NT2/D1 (cell line): ENCODE data around the gene FGF11.

Source experiments
- DNase-seq: peaks from one replicate; pipeline ENCODE4 v3.0.0-alpha.2; 2011; ENCODE audit warnings: low read depth, low spot score
- H3K27me3 ChIP-seq: 2 replicates; pipeline ENCODE4 v1.6.0; 2011; ENCODE audit warnings: mild to moderate bottlenecking; ENCODE audit not compliant: insufficient read length, insufficient read depth
- H3K36me3 ChIP-seq: 2 replicates; pipeline ENCODE4 v1.6.1; 2011; ENCODE audit warnings: mild to moderate bottlenecking, low read length, mixed read lengths; ENCODE audit not compliant: insufficient read depth, insufficient read length
- H3K4me1 ChIP-seq: 2 replicates; pipeline ENCODE4 v1.5.1; 2011; ENCODE audit not compliant: insufficient read depth, insufficient read length
- H3K4me3 ChIP-seq: 2 replicates; pipeline ENCODE4 v1.5.1; 2011; ENCODE audit warnings: low read depth; ENCODE audit not compliant: insufficient read length
- H3K9ac ChIP-seq: 2 replicates; pipeline ENCODE4 v1.6.0; 2011; ENCODE audit warnings: low read depth; ENCODE audit not compliant: insufficient read length
- H3K9me3 ChIP-seq: 2 replicates; pipeline ENCODE4 v1.5.1; 2011; ENCODE audit warnings: mild to moderate bottlenecking, low read length; ENCODE audit not compliant: insufficient read depth
- SUZ12 ChIP-seq: IDR thresholded peaks from 2 replicates; pipeline ENCODE4 v1.6.1; 2011; ENCODE audit not compliant: insufficient read length, insufficient read depth; ENCODE audit errors: extremely low read depth
- YY1 ChIP-seq: IDR thresholded peaks from 2 replicates; pipeline ENCODE4 v1.6.1; 2011; ENCODE audit not compliant: insufficient read length, insufficient read depth
- ZNF274 ChIP-seq: IDR thresholded peaks from 2 replicates; pipeline ENCODE4 v1.6.1; 2011; ENCODE audit warnings: mild to moderate bottlenecking, low read depth, low read length

Gene FGF11

GRCh38 chr17:7394452-7395191, 44.7 kb upstream of the FGF11 start, which contains the start of gene PLSCR3:
PLSCR3 (minus strand) TSS chr17:7394525; CDS start chr17:7394110, 415 bp downstream.
- Histone ChIP-seq H3K36me3 (peaks cover 30% of the 10 kb centered on the region), H3K9me3 (no peaks in the 10 kb centered on the region), H3K9ac (peak within 1 kb of the TSS; percentile 76), H3K4me1 (peaks cover 9% of the 10 kb centered on the region), H3K27me3 (no peaks in the 10 kb centered on the region), H3K4me3 (peak within 1 kb of the TSS; percentile 58)
- TF ChIP-seq SUZ12 (no peak), YY1 (no peak), ZNF274 (no peak)
- DNase-seq: peak; percentile 67

GRCh38 chr17:7396147-7396546, 43.2 kb upstream of the FGF11 start:
- Histone ChIP-seq H3K36me3 (peaks cover 15% of the 10 kb centered on the region), H3K27me3 (no peaks in the 10 kb centered on the region), H3K9me3 (no peaks in the 10 kb centered on the region), H3K9ac (no peak overlapping the region), H3K4me1 (peaks cover 1% of the 10 kb centered on the region), H3K4me3 (no peak overlapping the region)
- DNase-seq: no peak
- TF ChIP-seq ZNF274 (no peak), SUZ12 (no peak), YY1 (no peak)

- Histone ChIP-seq H3K4me3 (no peak overlapping the region), H3K36me3 (peaks cover 7% of the 10 kb centered on the region), H3K27me3 (no peaks in the 10 kb centered on the region), H3K4me1 (no peaks in the 10 kb centered on the region), H3K9me3 (no peaks in the 10 kb centered on the region), H3K9ac (no peak overlapping the region)
- no peak for DNase-seq
- TF ChIP-seq SUZ12: no peak
- TF ChIP-seq ZNF274: no peak
- no peak for TF ChIP-seq YY1
These were observed 40.7 kb upstream of the FGF11 start for GRCh38 chr17:7398612-7399011.

DNA sequence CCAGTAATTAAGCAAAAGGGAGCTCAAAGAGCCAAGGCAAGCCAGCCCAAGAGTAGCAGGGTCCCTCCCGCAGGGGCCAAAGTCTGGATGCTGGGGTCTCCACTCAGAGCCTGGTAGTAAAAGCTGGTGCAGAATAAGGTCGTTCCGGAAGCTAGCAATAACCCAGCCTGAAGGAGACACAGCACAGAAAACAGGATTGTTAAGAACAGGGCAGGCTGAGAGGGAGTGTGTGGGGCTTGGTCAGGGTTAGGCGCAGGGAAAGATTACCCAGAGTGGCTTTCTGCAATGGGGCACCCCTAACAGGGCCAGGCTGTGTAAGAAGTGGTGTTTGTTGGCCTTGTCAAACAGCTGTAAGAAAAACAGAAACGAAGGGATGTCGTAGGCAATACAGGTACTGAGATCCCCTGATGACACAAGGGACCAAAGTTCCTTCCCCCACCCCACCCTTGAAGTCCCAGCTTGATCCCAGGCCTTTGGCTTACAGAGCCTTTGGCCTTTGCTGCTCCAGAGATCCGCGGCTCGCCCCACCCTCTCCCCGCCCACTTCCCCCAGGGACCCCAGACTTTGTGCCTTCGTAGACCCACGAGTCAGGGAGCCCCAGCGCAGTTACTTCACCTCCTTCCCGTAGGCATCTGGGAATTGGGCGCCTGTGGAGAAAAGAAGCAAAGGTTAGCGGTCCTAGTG, 36.1 kb upstream of the FGF11 start:
- Histone ChIP-seq H3K4me3 (peak overlapping the region; percentile 68), H3K36me3 (peaks cover 7% of the 10 kb centered on the region), H3K9ac (peak overlapping the region; percentile 90), H3K27me3 (no peaks in the 10 kb centered on the region), H3K4me1 (no peaks in the 10 kb centered on the region), H3K9me3 (no peaks in the 10 kb centered on the region)
- TF ChIP-seq YY1 (no peak), SUZ12 (no peak), ZNF274 (no peak)
- no peak for DNase-seq

DNA sequence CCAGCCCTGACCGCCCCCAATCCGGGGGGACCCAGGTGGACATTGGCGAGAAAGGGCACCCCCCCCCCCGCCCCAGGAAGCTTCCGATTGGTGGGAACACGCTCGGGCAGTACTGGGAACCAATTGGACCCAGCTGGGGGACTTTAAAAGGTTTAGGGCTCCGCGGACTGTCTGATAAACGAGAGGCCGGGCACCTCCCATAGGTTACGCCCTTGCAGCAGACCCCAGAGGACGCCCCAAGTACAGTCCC, 35.7 kb upstream of the FGF11 start:
- peak overlapping the region; percentile 90 for H3K9ac ChIP-seq
- no peaks in the 10 kb centered on the region for H3K27me3 ChIP-seq
- DNase-seq: no peak
- TF ChIP-seq ZNF274: no peak
- no peak for TF ChIP-seq YY1
- TF ChIP-seq SUZ12: no peak
- H3K9me3 ChIP-seq: no peaks in the 10 kb centered on the region
- no peaks in the 10 kb centered on the region for H3K4me1 ChIP-seq
- H3K4me3 ChIP-seq: peak overlapping the region; percentile 68
- H3K36me3 ChIP-seq: peaks cover 9% of the 10 kb centered on the region

DNA sequence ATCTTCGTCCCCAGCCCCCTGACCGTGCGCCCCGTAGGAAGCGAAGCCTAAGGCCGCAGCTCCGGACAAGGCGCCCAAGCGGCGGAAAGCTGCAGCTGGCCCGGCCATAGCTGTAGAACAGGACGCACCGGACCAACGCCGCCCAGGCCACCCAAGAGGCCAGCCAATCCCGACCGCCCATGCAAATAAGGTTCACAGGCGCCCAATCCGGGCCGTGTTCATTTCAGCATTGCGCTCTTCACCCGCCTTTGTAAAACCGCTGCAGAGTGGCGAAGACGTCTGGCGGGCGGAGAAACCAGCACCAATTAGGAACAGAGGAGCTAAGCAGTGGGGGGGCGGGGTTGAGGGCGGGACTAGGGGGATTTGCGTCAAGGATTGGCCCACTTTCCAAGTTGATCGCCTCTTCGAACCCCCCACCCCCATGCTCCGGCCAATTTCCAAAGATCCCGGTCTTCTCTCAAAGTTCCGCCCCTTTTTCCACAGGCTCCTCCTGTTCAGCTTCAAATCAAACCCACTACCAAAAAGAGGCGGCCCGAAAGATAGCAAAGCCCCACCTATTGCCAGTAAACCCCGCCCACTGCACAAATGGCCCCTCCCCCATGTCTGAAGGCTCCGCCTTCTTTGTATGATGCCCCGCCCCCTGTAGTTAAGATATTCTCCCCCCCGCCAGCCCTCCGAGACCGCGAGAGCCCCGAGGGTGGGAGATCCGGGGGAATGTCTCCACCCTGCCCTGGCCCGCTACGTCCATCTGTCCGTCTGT, 35.2 kb upstream of the FGF11 start, which contains the start of gene TMEM256:
TSS of gene TMEM256 (minus strand) at position 121 of the 760 bp plus-strand sequence. CDS start at position 108, 13 bp downstream.
- TF ChIP-seq SUZ12 (no peak), YY1 (peak; percentile 26)

DNA sequence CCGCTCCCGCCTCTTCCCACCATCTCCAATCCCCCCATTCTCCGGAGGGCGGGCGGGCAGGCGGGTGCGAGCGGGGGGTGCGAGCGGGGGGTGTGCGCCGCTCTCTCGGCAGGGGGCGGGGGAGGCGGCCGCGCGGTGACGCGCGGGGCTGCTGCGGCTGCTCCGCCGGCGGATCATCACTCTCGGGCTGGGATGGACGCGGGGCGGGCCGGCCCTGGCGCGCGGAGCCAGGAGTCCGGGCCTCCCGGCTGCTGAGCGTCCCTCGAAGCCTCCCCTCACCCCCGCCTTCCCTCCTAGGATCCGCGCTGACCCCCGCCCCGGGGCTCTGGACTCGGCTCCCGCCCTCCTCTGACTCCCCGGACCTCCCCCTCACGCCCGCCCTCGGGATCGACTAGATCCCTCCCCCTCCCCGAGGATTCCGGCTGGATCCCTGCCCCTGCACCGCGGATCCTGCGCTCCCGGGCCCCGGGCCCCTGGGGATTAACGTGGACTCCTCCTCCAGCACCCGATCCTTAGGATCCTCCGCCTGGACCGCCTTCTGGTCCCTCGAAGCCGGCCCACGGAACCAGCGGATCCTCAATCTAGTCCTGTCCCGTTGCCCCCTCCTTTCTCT, 34.5 kb upstream of the FGF11 start:
- peak overlapping the region; percentile 78 for H3K4me3 ChIP-seq
- H3K36me3 ChIP-seq: peaks cover 21% of the 10 kb centered on the region
- no peaks in the 10 kb centered on the region for H3K9me3 ChIP-seq
- H3K27me3 ChIP-seq: no peaks in the 10 kb centered on the region
- peak overlapping the region; percentile 83 for H3K9ac ChIP-seq
- DNase-seq: no peak
- no peak for TF ChIP-seq ZNF274
- no peak for TF ChIP-seq SUZ12
- TF ChIP-seq YY1: no peak
- H3K4me1 ChIP-seq: no peaks in the 10 kb centered on the region

More for the DNA sequence above, 35.2 kb upstream of the FGF11 start, which contains the start of gene TMEM256:
- H3K27me3 ChIP-seq: no peaks in the 10 kb centered on the region
- H3K4me1 ChIP-seq: no peaks in the 10 kb centered on the region
- no peaks in the 10 kb centered on the region for H3K9me3 ChIP-seq
- H3K9ac ChIP-seq: peak within 1 kb of the TSS; percentile 90
- H3K4me3 ChIP-seq: peak within 1 kb of the TSS; percentile 78
- peak; percentile 95 for DNase-seq
- H3K36me3 ChIP-seq: peaks cover 14% of the 10 kb centered on the region
